ENCODE results near the gene PIGZ. TPM values are rescaled to one million over a fixed set of nuclear protein-coding genes. Genes with fewer than 3 reads are reported as not detected.

The PIGZ gene
- total RNA-seq, 3 donors from 2014 or later, result 10.5 to 14.4 (median 12.0) TPM

GRCh38 chr3:196976941-196977340, 8.3 kb upstream of the PIGZ start:
- Histone ChIP-seq H3K9me3 (no peaks in the 10 kb centered on the region), H3K27me3 (no peaks in the 10 kb centered on the region), H3K4me1 (no peaks in the 10 kb centered on the region), H3K36me3 (no peaks in the 10 kb centered on the region), H3K27ac (no peak overlapping the region), H3K4me3 (no peak overlapping the region)
- DNase-seq (ENCODE audit: low spot score in 2 of 2), result no peak
- TF ChIP-seq CTCF (IDR thresholded peaks at IDR 0.05), result no peak
- intact Hi-C loops (cut with DNase I; ENCODE audit: low total_unique reads), result no loop called here

GRCh38 chr3:196975349-196975748, 6.7 kb upstream of the PIGZ start:
- no peak for TF ChIP-seq POLR2A (IDR thresholded peaks at IDR 0.05)
- no peak for TF ChIP-seq POLR2AphosphoS5 (IDR thresholded peaks at IDR 0.05)
- TF ChIP-seq CTCF (IDR thresholded peaks at IDR 0.05), result no peak
- intact Hi-C loops (cut with DNase I; ENCODE audit: low total_unique reads), result no loop called here
- Histone ChIP-seq H3K4me1 (no peaks in the 10 kb centered on the region), H3K36me3 (no peaks in the 10 kb centered on the region), H3K27me3 (no peaks in the 10 kb centered on the region), H3K4me3 (no peak overlapping the region), H3K9me3 (no peaks in the 10 kb centered on the region), H3K27ac (no peak overlapping the region)
- DNase-seq (ENCODE audit: low spot score in 2 of 2), result no peak

- TF ChIP-seq CTCF (IDR thresholded peaks at IDR 0.05) (no peak), POLR2AphosphoS5 (IDR thresholded peaks at IDR 0.05) (no peak), POLR2A (IDR thresholded peaks at IDR 0.05) (no peak)
- Histone ChIP-seq H3K4me3 (no peak overlapping the region), H3K36me3 (no peaks in the 10 kb centered on the region), H3K27me3 (no peaks in the 10 kb centered on the region), H3K4me1 (no peaks in the 10 kb centered on the region), H3K27ac (no peak overlapping the region), H3K9me3 (no peaks in the 10 kb centered on the region)
- no peak for DNase-seq (ENCODE audit: low spot score in 2 of 2)
- intact Hi-C loops (cut with DNase I; ENCODE audit: low total_unique reads), result no loop called here
These were observed 6.0 kb upstream of the PIGZ start for GRCh38 chr3:196974661-196975060.

GRCh38 chr3:196971094-196971698, 2.6 kb upstream of the PIGZ start:
- H3K4me3 ChIP-seq, result no peak overlapping the region
- no peaks in the 10 kb centered on the region for H3K27me3 ChIP-seq
- no peak for TF ChIP-seq POLR2A (IDR thresholded peaks at IDR 0.05)
- TF ChIP-seq POLR2AphosphoS5 (IDR thresholded peaks at IDR 0.05), result no peak
- TF ChIP-seq CTCF (IDR thresholded peaks at IDR 0.05), result no peak
- H3K4me1 ChIP-seq, result peaks cover 0 to 5% of the 10 kb centered on the region in 2 donors
- no peak for DNase-seq (ENCODE audit: low spot score in 2 of 2)
- intact Hi-C loops (cut with DNase I; ENCODE audit: low total_unique reads), result no loop called here
- no peaks in the 10 kb centered on the region for H3K9me3 ChIP-seq
- no peaks in the 10 kb centered on the region for H3K36me3 ChIP-seq
- no peak overlapping the region for H3K27ac ChIP-seq

GRCh38 chr3:196970547-196971093, 2.0 kb upstream of the PIGZ start:
- no peak overlapping the region for H3K4me3 ChIP-seq
- H3K27ac ChIP-seq, result no peak overlapping the region
- no peaks in the 10 kb centered on the region for H3K27me3 ChIP-seq
- no peak for DNase-seq (ENCODE audit: low spot score in 2 of 2)
- H3K36me3 ChIP-seq, result no peaks in the 10 kb centered on the region
- TF ChIP-seq CTCF (IDR thresholded peaks at IDR 0.05) (no peak), POLR2AphosphoS5 (IDR thresholded peaks at IDR 0.05) (no peak), POLR2A (IDR thresholded peaks at IDR 0.05) (no peak)
- H3K9me3 ChIP-seq, result no peaks in the 10 kb centered on the region
- H3K4me1 ChIP-seq, result peaks cover 0 to 5% of the 10 kb centered on the region in 2 donors
- intact Hi-C loops (cut with DNase I; ENCODE audit: low total_unique reads), result no loop called here
